ENCODE results near the gene MCCD1. TPM values are rescaled to one million over a fixed set of nuclear protein-coding genes. Genes with fewer than 3 reads are reported as not detected.
A peak's percentile ranks its signal among the peaks of the same experiment; 100 is the strongest.

Gene MCCD1
- total RNA-seq, 6 experiments from 2014 or later, result not detected

DNA sequence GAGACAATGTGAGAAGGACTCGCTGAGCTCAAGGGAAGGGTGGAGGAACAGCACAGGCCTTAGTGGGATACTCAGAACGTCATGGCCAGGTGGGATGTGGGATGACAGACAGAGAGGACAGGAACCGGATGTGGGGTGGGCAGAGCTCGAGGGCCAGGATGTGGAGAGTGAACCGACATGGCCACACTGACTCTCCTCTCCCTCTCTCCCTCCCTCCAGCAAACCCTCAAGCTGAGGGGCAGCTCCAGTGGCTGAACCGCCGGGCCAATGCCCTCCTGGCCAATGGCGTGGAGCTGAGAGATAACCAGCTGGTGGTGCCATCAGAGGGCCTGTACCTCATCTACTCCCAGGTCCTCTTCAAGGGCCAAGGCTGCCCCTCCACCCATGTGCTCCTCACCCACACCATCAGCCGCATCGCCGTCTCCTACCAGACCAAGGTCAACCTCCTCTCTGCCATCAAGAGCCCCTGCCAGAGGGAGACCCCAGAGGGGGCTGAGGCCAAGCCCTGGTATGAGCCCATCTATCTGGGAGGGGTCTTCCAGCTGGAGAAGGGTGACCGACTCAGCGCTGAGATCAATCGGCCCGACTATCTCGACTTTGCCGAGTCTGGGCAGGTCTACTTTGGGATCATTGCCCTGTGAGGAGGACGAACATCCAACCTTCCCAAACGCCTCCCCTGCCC is 48.3 kb downstream of the MCCD1 start:
- Histone ChIP-seq H3K4me1 (no peaks in the 10 kb centered on the region), H3K36me3 (no peaks in the 10 kb centered on the region), H3K27ac (no peak overlapping the region), H3K9me3 (no peaks in the 10 kb centered on the region), H3K27me3 (no peaks in the 10 kb centered on the region), H3K4me3 (no peak overlapping the region)
- DNase-seq (peak in 1 of 3 donors; percentile 48), ATAC-seq (no peak)
- intact Hi-C loops (cut with DNase I), result no loop called here
- WGBS (ENCODE audit: insufficient coverage, low coverage, low lambda C conversion rate, missing lambda C conversion rate), result 65% methylated on average over 7 of the region's 19 CpGs
- TF ChIP-seq, protein P1, sequence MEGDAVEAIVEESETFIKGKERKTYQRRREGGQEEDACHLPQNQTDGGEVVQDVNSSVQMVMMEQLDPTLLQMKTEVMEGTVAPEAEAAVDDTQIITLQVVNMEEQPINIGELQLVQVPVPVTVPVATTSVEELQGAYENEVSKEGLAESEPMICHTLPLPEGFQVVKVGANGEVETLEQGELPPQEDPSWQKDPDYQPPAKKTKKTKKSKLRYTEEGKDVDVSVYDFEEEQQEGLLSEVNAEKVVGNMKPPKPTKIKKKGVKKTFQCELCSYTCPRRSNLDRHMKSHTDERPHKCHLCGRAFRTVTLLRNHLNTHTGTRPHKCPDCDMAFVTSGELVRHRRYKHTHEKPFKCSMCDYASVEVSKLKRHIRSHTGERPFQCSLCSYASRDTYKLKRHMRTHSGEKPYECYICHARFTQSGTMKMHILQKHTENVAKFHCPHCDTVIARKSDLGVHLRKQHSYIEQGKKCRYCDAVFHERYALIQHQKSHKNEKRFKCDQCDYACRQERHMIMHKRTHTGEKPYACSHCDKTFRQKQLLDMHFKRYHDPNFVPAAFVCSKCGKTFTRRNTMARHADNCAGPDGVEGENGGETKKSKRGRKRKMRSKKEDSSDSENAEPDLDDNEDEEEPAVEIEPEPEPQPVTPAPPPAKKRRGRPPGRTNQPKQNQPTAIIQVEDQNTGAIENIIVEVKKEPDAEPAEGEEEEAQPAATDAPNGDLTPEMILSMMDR (IDR thresholded peaks at IDR 0.05), result no peak
- TF ChIP-seq POLR2A (IDR thresholded peaks at IDR 0.05), result no peak

DNA sequence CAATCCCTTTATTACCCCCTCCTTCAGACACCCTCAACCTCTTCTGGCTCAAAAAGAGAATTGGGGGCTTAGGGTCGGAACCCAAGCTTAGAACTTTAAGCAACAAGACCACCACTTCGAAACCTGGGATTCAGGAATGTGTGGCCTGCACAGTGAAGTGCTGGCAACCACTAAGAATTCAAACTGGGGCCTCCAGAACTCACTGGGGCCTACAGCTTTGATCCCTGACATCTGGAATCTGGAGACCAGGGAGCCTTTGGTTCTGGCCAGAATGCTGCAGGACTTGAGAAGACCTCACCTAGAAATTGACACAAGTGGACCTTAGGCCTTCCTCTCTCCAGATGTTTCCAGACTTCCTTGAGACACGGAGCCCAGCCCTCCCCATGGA is 48.8 kb downstream of the MCCD1 start:
- Histone ChIP-seq H3K4me3 (no peak overlapping the region), H3K9me3 (no peaks in the 10 kb centered on the region), H3K4me1 (no peaks in the 10 kb centered on the region), H3K27ac (no peak overlapping the region), H3K27me3 (no peaks in the 10 kb centered on the region), H3K36me3 (no peaks in the 10 kb centered on the region)
- ATAC-seq (no peak), DNase-seq (no peak)
- WGBS (ENCODE audit: insufficient coverage, low coverage, low lambda C conversion rate, missing lambda C conversion rate), result 84% methylated on average over 3 of the region's 3 CpGs
- TF ChIP-seq, protein P1 (IDR thresholded peaks at IDR 0.05), result no peak
- TF ChIP-seq POLR2A (IDR thresholded peaks at IDR 0.05), result no peak
- intact Hi-C loops (cut with DNase I), result no loop called here

DNA sequence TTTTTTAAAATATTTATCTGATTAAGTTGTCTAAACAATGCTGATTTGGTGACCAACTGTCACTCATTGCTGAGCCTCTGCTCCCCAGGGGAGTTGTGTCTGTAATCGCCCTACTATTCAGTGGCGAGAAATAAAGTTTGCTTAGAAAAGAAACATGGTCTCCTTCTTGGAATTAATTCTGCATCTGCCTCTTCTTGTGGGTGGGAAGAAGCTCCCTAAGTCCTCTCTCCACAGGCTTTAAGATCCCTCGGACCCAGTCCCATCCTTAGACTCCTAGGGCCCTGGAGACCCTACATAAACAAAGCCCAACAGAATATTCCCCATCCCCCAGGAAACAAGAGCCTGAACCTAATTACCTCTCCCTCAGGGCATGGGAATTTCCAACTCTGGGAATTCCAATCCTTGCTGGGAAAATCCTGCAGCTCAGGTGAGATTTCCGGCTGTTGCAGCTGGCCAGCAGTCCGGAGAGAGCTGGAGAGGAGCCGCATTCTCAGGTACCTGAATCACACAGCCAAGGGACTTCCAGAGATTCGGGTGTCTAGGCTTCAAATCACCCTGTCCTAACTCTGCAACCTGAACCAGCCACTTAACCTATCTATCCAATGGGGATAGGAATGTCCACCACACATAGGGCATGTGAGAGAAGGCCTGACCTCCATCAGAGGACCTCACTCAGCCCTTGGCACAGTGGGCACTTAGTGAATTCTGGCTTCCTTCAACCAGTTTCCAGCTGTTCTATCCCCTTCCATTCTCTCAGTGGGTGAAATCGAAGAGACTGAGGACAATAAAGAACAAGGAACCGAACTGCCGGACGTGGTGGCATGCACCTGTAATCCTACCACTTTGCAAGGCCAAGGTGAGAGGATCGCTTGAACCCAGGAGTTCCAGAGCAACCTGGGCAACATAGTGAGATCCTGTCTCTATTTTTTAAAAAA is 49.7 kb downstream of the MCCD1 start:
- Histone ChIP-seq H3K36me3 (no peaks in the 10 kb centered on the region), H3K27me3 (no peaks in the 10 kb centered on the region), H3K27ac (no peak overlapping the region), H3K4me3 (no peak overlapping the region), H3K9me3 (no peaks in the 10 kb centered on the region), H3K4me1 (no peaks in the 10 kb centered on the region)
- peak in 1 of 3 donors; percentile 25 for DNase-seq
- TF ChIP-seq POLR2A (IDR thresholded peaks at IDR 0.05), result no peak
- TF ChIP-seq, protein P1 (IDR thresholded peaks at IDR 0.05), result no peak
- no peak for ATAC-seq
- 68% methylated on average over 12 of the region's 12 CpGs for WGBS (ENCODE audit: insufficient coverage, low coverage, low lambda C conversion rate, missing lambda C conversion rate)
- intact Hi-C loops (cut with DNase I), result no loop called here

DNA sequence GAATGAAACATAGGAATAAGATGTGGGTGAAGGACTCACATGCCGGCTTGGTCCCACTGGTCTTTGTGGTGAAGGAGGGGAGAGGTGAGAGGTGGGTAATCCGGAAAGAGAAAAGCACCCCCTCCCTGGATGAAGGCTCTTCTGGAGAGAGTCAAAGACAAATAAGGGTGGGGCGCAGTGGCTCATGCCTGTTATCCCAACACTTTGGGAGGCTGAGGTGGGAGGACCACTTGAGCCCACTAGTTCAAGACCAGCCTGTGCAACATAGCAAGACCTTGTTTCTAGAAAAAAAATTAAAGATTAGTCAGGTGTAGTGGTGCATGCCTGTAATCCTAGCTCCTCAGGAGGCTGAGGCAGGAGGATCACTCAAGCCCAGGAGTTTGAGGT is 50.4 kb downstream of the MCCD1 start:
- peak in 1 of 3 donors; percentile 27 for DNase-seq

More for the DNA sequence above, 50.4 kb downstream of the MCCD1 start:
- 78% methylated on average over 3 of the region's 3 CpGs for WGBS (ENCODE audit: insufficient coverage, low coverage, low lambda C conversion rate, missing lambda C conversion rate)
- H3K36me3 ChIP-seq, result no peaks in the 10 kb centered on the region
- H3K4me1 ChIP-seq, result no peaks in the 10 kb centered on the region
- H3K9me3 ChIP-seq, result no peaks in the 10 kb centered on the region
- no peak for TF ChIP-seq POLR2A (IDR thresholded peaks at IDR 0.05)
- TF ChIP-seq, protein P1 (IDR thresholded peaks at IDR 0.05), result no peak
- ATAC-seq, result no peak
- H3K27ac ChIP-seq, result no peak overlapping the region
- H3K4me3 ChIP-seq, result no peak overlapping the region
- H3K27me3 ChIP-seq, result no peaks in the 10 kb centered on the region
- intact Hi-C loops (cut with DNase I), result no loop called here

Small RNAs within 50 kb of the gene (small RNA-seq; reads per million reads assigned to genes)
- gene AL663061.1 (0 reads per million in 2 experiments), gene RF00019 (0 reads per million in 2 experiments), gene SNORD117 (171 to 194 reads per million in 2 experiments), gene SNORD84 (0 reads per million in 2 experiments)

Other genes with a start within 250 kb of the MCCD1 start
- 1,000 to 10,000 TPM in 1 of 6 experiments, 100 to 1,000 TPM in 5; 232 to 1,122 (median 585) TPM for gene HLA-B, start 171.8 kb upstream of the MCCD1 start, total RNA-seq
- gene MICA, start 125.4 kb upstream of the MCCD1 start, total RNA-seq, result 10 to 100 TPM in 1 of 6 experiments, 1 to 10 TPM in 5; 2.5 to 10.9 (median 6.1) TPM
- 1 to 10 TPM in 4 of 6 experiments, under 1 TPM in 2; 0.48 to 2.0 (median 1.2) TPM for gene MICB, start 30.8 kb upstream of the MCCD1 start, total RNA-seq
- gene DDX39B, start 13.0 kb downstream of the MCCD1 start, total RNA-seq, result 100 to 1,000 TPM in 3 of 6 experiments, 10 to 100 TPM in 3; 85.2 to 145 (median 102) TPM
- under 1 TPM in 3 of 6 experiments, not detected in 3; 0.29 to 0.43 (median 0.42) TPM for gene ATP6V1G2, start 17.6 kb downstream of the MCCD1 start, total RNA-seq
- 10 to 100 TPM in 1 of 6 experiments, 1 to 10 TPM in 5; 7.5 to 10.2 (median 8.3) TPM for gene NFKBIL1, start 18.6 kb downstream of the MCCD1 start, total RNA-seq
- under 1 TPM in 1 of 6 experiments, not detected in 5; 0.20 TPM for gene LTA, start 43.3 kb downstream of the MCCD1 start, total RNA-seq
- 1 to 10 TPM in 1 of 6 experiments, under 1 TPM in 1, not detected in 4; 0.15 to 1.0 TPM for gene TNF, start 46.6 kb downstream of the MCCD1 start, total RNA-seq
- 1 to 10 TPM in 2 of 6 experiments, under 1 TPM in 4; 0.28 to 2.2 (median 0.62) TPM for gene LTB, start 53.5 kb downstream of the MCCD1 start, total RNA-seq
- 10 to 100 TPM in 1 of 6 experiments, 1 to 10 TPM in 5; 1.5 to 21.5 (median 6.7) TPM for gene LST1, start 57.3 kb downstream of the MCCD1 start, total RNA-seq
- gene NCR3, start 64.0 kb downstream of the MCCD1 start, total RNA-seq, result under 1 TPM in 3 of 6 experiments, not detected in 3; 0.20 to 0.55 (median 0.46) TPM
- 10 to 100 TPM in 4 of 6 experiments, 1 to 10 TPM in 2; 6.7 to 28.5 (median 13.0) TPM for gene AIF1, start 86.3 kb downstream of the MCCD1 start, total RNA-seq
- 10 to 100 TPM; 34.7 to 59.6 (median 39.4) TPM for gene PRRC2A, start 91.8 kb downstream of the MCCD1 start, total RNA-seq
- 100 to 1,000 TPM; 114 to 196 (median 142) TPM for gene BAG6, start 123.7 kb downstream of the MCCD1 start, total RNA-seq
- gene APOM, start 126.9 kb downstream of the MCCD1 start, total RNA-seq, result 100 to 1,000 TPM; 100 to 182 (median 116) TPM
- gene C6orf47, start 131.8 kb downstream of the MCCD1 start, total RNA-seq, result 1 to 10 TPM; 6.6 to 8.7 (median 7.6) TPM
- 10 to 100 TPM in 1 of 6 experiments, 1 to 10 TPM in 5; 6.4 to 10.0 (median 8.0) TPM for gene GPANK1, start 136.0 kb downstream of the MCCD1 start, total RNA-seq
- gene CSNK2B, start 137.1 kb downstream of the MCCD1 start, total RNA-seq, result 100 to 1,000 TPM in 2 of 6 experiments, 10 to 100 TPM in 4; 52.5 to 171 (median 64.5) TPM
- gene LY6G5B, start 141.0 kb downstream of the MCCD1 start, total RNA-seq, result 1 to 10 TPM in 5 of 6 experiments, under 1 TPM in 1; 0.98 to 5.7 (median 2.6) TPM
- gene LY6G5C, start 152.1 kb downstream of the MCCD1 start, total RNA-seq, result 1 to 10 TPM in 3 of 6 experiments, under 1 TPM in 3; 0.68 to 1.6 (median 1.2) TPM
- gene ABHD16A, start 174.4 kb downstream of the MCCD1 start, total RNA-seq, result 10 to 100 TPM; 29.7 to 34.8 (median 31.2) TPM
- gene LY6G6F, start 177.9 kb downstream of the MCCD1 start, total RNA-seq, result not detected
- not detected for gene LY6G6D, start 186.4 kb downstream of the MCCD1 start, total RNA-seq
- gene LY6G6C, start 192.8 kb downstream of the MCCD1 start, total RNA-seq, result not detected
- under 1 TPM in 2 of 6 experiments, not detected in 4; 0.33 to 0.56 TPM for gene MPIG6B, start 194.4 kb downstream of the MCCD1 start, total RNA-seq
- 10 to 100 TPM; 16.3 to 27.5 (median 19.1) TPM for gene DDAH2, start 200.3 kb downstream of the MCCD1 start, total RNA-seq
- gene CLIC1, start 207.6 kb downstream of the MCCD1 start, total RNA-seq, result 100 to 1,000 TPM in 1 of 6 experiments, 10 to 100 TPM in 5; 36.7 to 123 (median 62.0) TPM
- 1 to 10 TPM; 3.2 to 8.5 (median 4.3) TPM for gene MSH5, start 211.0 kb downstream of the MCCD1 start, total RNA-seq
- 1 to 10 TPM in 2 of 6 experiments, under 1 TPM in 3, not detected in 1; 0.62 to 1.6 (median 0.90) TPM for gene SAPCD1, start 233.7 kb downstream of the MCCD1 start, total RNA-seq
- 1 to 10 TPM; 1.2 to 5.2 (median 2.7) TPM for gene VWA7, start 248.4 kb downstream of the MCCD1 start, total RNA-seq